GM23248 (cell line): ENCODE results near the gene VDAC1. TPM values are rescaled to one million over a fixed set of nuclear protein-coding genes. Genes with fewer than 3 reads are reported as not detected.

ENCODE experiments used
- DNase-seq: peaks from one replicate; pipeline ENCODE4 v3.0.0-alpha.2; 2015
- H2AFZ ChIP-seq: fragments of 200-600 bp; sonication (generic); 2 replicates; pipeline ENCODE4 v1.6.1; 2016; ENCODE audit warnings: antibody characterized with exemption
- H3F3A ChIP-seq: fragments of 200-600 bp; sonication (generic); 2 replicates; pipeline ENCODE4 v1.6.1; 2016; ENCODE audit warnings: mild to moderate bottlenecking, antibody characterized with exemption, mixed run types; ENCODE audit not compliant: insufficient read depth
- H3K27ac ChIP-seq: fragments of 200-600 bp; sonication (generic); 2 replicates; pipeline ENCODE4 v1.5.1; 2016; ENCODE audit warnings: mild to moderate bottlenecking
- H3K27me3 ChIP-seq: fragments of 200-600 bp; sonication (generic); replicated peaks from 2 replicates; pipeline ENCODE4 v1.6.1; 2016; ENCODE audit warnings: mild to moderate bottlenecking; ENCODE audit not compliant: insufficient read depth
- H3K36me3 ChIP-seq: fragments of 200-600 bp; sonication (generic); 2 replicates; pipeline ENCODE4 v1.6.1; 2016; ENCODE audit warnings: low read depth, mild to moderate bottlenecking
- H3K4me1 ChIP-seq: fragments of 200-600 bp; sonication (generic); 2 replicates; pipeline ENCODE4 v1.6.1; 2016; ENCODE audit warnings: mild to moderate bottlenecking; ENCODE audit not compliant: insufficient read depth
- H3K4me2 ChIP-seq: fragments of 200-600 bp; sonication (generic); one replicate; pipeline ENCODE4 v1.6.1; 2016; ENCODE audit warnings: mild to moderate bottlenecking; ENCODE audit not compliant: unreplicated experiment
- H3K4me3 ChIP-seq: fragments of 200-600 bp; sonication (generic); 2 replicates; pipeline ENCODE4 v1.5.1; 2016; ENCODE audit warnings: mild to moderate bottlenecking
- H3K79me2 ChIP-seq: fragments of 200-600 bp; sonication (generic); 2 replicates; pipeline ENCODE4 v1.6.1; 2016; ENCODE audit warnings: mild to moderate bottlenecking; ENCODE audit not compliant: insufficient read depth
- H3K9ac ChIP-seq: fragments of 200-600 bp; sonication (generic); 2 replicates; pipeline ENCODE4 v1.6.1; 2016; ENCODE audit warnings: mild to moderate bottlenecking
- H3K9me2 ChIP-seq: fragments of 200-600 bp; sonication (generic); 2 replicates; pipeline ENCODE4 v1.6.1; 2016; ENCODE audit warnings: mixed run types, mild to moderate bottlenecking, moderate library complexity; ENCODE audit not compliant: insufficient read depth
- H3K9me3 ChIP-seq: fragments of 200-600 bp; sonication (generic); one replicate; pipeline ENCODE4 v1.6.1; 2017; ENCODE audit warnings: low read depth
- H4K20me1 ChIP-seq: fragments of 200-600 bp; sonication (generic); 2 replicates; pipeline ENCODE4 v1.6.0; 2016; ENCODE audit not compliant: insufficient read depth
- EZH2 ChIP-seq: fragments of 200-600 bp; sonication (generic); IDR thresholded peaks from 2 replicates; pipeline ENCODE4 v1.6.1; 2018; ENCODE audit warnings: antibody characterized with exemption, mild to moderate bottlenecking; ENCODE audit not compliant: insufficient read depth, poor library complexity, severe bottlenecking
- EZH2phosphoT487 ChIP-seq: fragments of 200-600 bp; sonication (generic); IDR thresholded peaks from 2 replicates; pipeline ENCODE4 v1.6.1; 2018; ENCODE audit warnings: antibody characterized with exemption, moderate library complexity, mild to moderate bottlenecking, low read depth; ENCODE audit not compliant: insufficient read depth
- WGBS, 2 experiments: methylation state at CpG; one replicate each; pipeline ENCODE4 v1.1.6; 2015 to 2017; ENCODE audit warnings: low lambda C conversion rate in 2 of 2, low coverage in 1 of 2; ENCODE audit errors: missing lambda C conversion rate in 2 of 2; 5-methylcytosine and 5-hydroxymethylcytosine counted together
- in situ Hi-C: fragments of 300-500 bp; cut with MboI; formaldehyde crosslinking; loops from 2 replicates; pipeline ENCODE4 v1.15.0; 2020
- polyA plus RNA-seq: library from polyadenylated mRNA; unstranded; fragments of >200 nt; fragmentation: Nextera tagmentation; extraction: Ambion mirVana; gene quantifications from 2 replicates; pipeline ENCODE4 v1.2.1, GENCODE V29; 2016
- total RNA-seq: library from RNA; depleted of rRNA; stranded (reverse); fragments of >200 nt; shearing (Covaris generic); gene quantifications from 2 replicates; pipeline ENCODE4 v1.2.3, GENCODE V29; 2014

Gene VDAC1
- total and polyA plus RNA-seq, 2 experiments from 2014 or later = 318 to 329 TPM

- no peaks in the 10 kb centered on the region for H3K27me3 ChIP-seq
- H3K4me3 ChIP-seq = no peak overlapping the region
- no peak for DNase-seq
- H4K20me1 ChIP-seq = peaks cover 43% of the 10 kb centered on the region
- H3K27ac ChIP-seq = no peak overlapping the region
- no peaks in the 10 kb centered on the region for H3K9me2 ChIP-seq
- 67% methylated on average over 9 of the region's 9 CpGs for WGBS, 2 experiments
- no peak overlapping the region for H3K4me2 ChIP-seq
- no peaks in the 10 kb centered on the region for H3K9me3 ChIP-seq
- peaks cover 23% of the 10 kb centered on the region; the same call in 1 of the 2 replicates for H3F3A ChIP-seq
- peaks cover 44% of the 10 kb centered on the region for H3K4me1 ChIP-seq
- TF ChIP-seq EZH2phosphoT487 = no peak
- TF ChIP-seq EZH2 = no peak
- peaks cover 24% of the 10 kb centered on the region for H3K36me3 ChIP-seq
- no peak overlapping the region for H2AFZ ChIP-seq
- no peak overlapping the region for H3K9ac ChIP-seq
- in situ Hi-C loops = no loop called here
- H3K79me2 ChIP-seq = peaks cover 100% of the 10 kb centered on the region
These were observed 10.3 kb downstream of the VDAC1 start for GRCh38 chr5:133994297-133994989.

- WGBS, 2 experiments = 20 to 25% methylated on average over 2 of the region's 2 CpGs
- peak overlapping the region; percentile 50 for H3K4me2 ChIP-seq
- in situ Hi-C loops = no loop called here
These were observed 11.4 kb downstream of the VDAC1 start for GRCh38 chr5:133993185-133993936.

GRCh38 chr5:133992429-133993155 is 12.2 kb downstream of the VDAC1 start:
- Histone ChIP-seq H3K4me3 (no peak overlapping the region), H3K9me3 (no peaks in the 10 kb centered on the region), H3K79me2 (peaks cover 100% of the 10 kb centered on the region), H4K20me1 (peaks cover 39% of the 10 kb centered on the region), H3K4me1 (peaks cover 44% of the 10 kb centered on the region), H3F3A (peaks cover 23% of the 10 kb centered on the region; the same call in 1 of the 2 replicates), H3K27me3 (no peaks in the 10 kb centered on the region), H3K9me2 (no peaks in the 10 kb centered on the region), H3K9ac (no peak overlapping the region), H3K4me2 (peak overlapping the region; percentile 50), H3K27ac (peak overlapping the region; percentile 36; the same call in 1 of the 2 replicates), H2AFZ (no peak overlapping the region), H3K36me3 (peaks cover 39% of the 10 kb centered on the region)
- TF ChIP-seq EZH2 = no peak
- no peak for TF ChIP-seq EZH2phosphoT487
- in situ Hi-C loops = no loop called here
- WGBS, 2 experiments = 87 to 92% methylated on average over 8 of the region's 8 CpGs
- DNase-seq = no peak

More at GRCh38 chr5:133993185-133993936, 11.4 kb downstream of the VDAC1 start:
- Histone ChIP-seq H3K9me3 (no peaks in the 10 kb centered on the region), H3K27me3 (no peaks in the 10 kb centered on the region), H3F3A (peaks cover 23% of the 10 kb centered on the region; the same call in 1 of the 2 replicates), H3K9me2 (no peaks in the 10 kb centered on the region), H3K9ac (0 out of 2 replicates have a peak overlapping the region, but pooled peaks have one; percentile 12), H3K79me2 (peaks cover 100% of the 10 kb centered on the region), H2AFZ (no peak overlapping the region), H3K4me3 (no peak overlapping the region), H3K36me3 (peaks cover 34% of the 10 kb centered on the region), H3K27ac (peak overlapping the region; percentile 36), H4K20me1 (peaks cover 43% of the 10 kb centered on the region), H3K4me1 (peaks cover 44% of the 10 kb centered on the region)
- TF ChIP-seq EZH2 (no peak), EZH2phosphoT487 (no peak)
- DNase-seq = peak; percentile 86
